ENCODE data around the gene CUTA.

- TF ChIP-seq CTCF (conservative IDR thresholded peaks at IDR 0.05; ENCODE audit: low read length) (no peak), EZH2phosphoT487 (IDR thresholded peaks at IDR 0.05; ENCODE audit: borderline replicate concordance, low read depth, low read length) (no peak)
These were observed 40.7 kb downstream of the CUTA start for GRCh38 chr6:33377171-33377570.

All from OCI-LY7 (cell line).